Measurements from ENCODE around the gene METTL26.

METTL26 gene

GRCh38 chr16:678209-678857, 42.2 kb upstream of the METTL26 start:
- ATAC-seq (ENCODE audit: low read depth) (no peak), DNase-seq (ENCODE audit: low spot score in 2 of 2) (no peak)
- H3K9me3 Mint-ChIP-seq = no peaks in the 10 kb centered on the region
- H3K36me3 Mint-ChIP-seq = peaks cover 6% of the 10 kb centered on the region
- no peak overlapping the region for H3K27ac Mint-ChIP-seq
- H3K27me3 Mint-ChIP-seq = peaks cover 8% of the 10 kb centered on the region
- no peak overlapping the region for H3K4me3 Mint-ChIP-seq
- H3K4me1 Mint-ChIP-seq = peaks cover 18% of the 10 kb centered on the region

- Mint-ChIP-seq H3K36me3 (peaks cover 9% of the 10 kb centered on the region), H3K4me1 (peaks cover 16% of the 10 kb centered on the region), H3K4me3 (peak overlapping the region; percentile 29), H3K27ac (no peak overlapping the region), H3K27me3 (peaks cover 8% of the 10 kb centered on the region), H3K9me3 (no peaks in the 10 kb centered on the region)
- DNase-seq (ENCODE audit: low spot score in 2 of 2) (no peak), ATAC-seq (ENCODE audit: low read depth) (no peak)
Observed at GRCh38 chr16:677316-678190, 41.4 kb upstream of the METTL26 start.

- H3K4me3 Mint-ChIP-seq = peak overlapping the region; percentile 29
- no peaks in the 10 kb centered on the region for H3K9me3 Mint-ChIP-seq
- DNase-seq (ENCODE audit: low spot score in 2 of 2) (no peak), ATAC-seq (ENCODE audit: low read depth) (peak; percentile 14)
- H3K27ac Mint-ChIP-seq = no peak overlapping the region
- H3K4me1 Mint-ChIP-seq = peaks cover 15% of the 10 kb centered on the region
- H3K36me3 Mint-ChIP-seq = peaks cover 6% of the 10 kb centered on the region
- peaks cover 8% of the 10 kb centered on the region for H3K27me3 Mint-ChIP-seq
Observed at GRCh38 chr16:676913-677312, 40.8 kb upstream of the METTL26 start.

DNA sequence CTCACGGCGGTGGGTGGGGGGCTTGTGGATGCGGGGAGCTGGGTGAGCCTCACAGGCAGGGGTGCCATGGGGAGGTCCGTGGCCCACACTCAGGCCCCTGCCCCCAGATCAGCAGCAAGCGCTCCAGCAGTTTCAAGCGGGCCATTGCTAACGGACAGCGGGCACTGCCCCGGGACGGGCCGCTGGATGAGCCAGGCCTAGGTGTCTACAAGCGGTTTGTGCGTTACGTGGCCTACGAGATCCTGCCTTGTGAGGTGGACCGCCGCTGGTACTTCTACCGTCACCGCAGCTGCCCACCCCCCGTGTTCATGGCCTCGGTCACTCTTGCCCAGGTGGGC, 40.4 kb upstream of the METTL26 start:
- ATAC-seq (ENCODE audit: low read depth) (no peak), DNase-seq (ENCODE audit: low spot score in 2 of 2) (no peak)
- Mint-ChIP-seq H3K36me3 (peaks cover 6% of the 10 kb centered on the region), H3K9me3 (no peaks in the 10 kb centered on the region), H3K27me3 (peaks cover 8% of the 10 kb centered on the region), H3K27ac (no peak overlapping the region), H3K4me3 (peak overlapping the region; percentile 14), H3K4me1 (peaks cover 15% of the 10 kb centered on the region)

GRCh38 chr16:675884-676564, 39.9 kb upstream of the METTL26 start:
- Mint-ChIP-seq H3K27ac (no peak overlapping the region), H3K4me3 (no peak overlapping the region), H3K4me1 (peaks cover 14% of the 10 kb centered on the region), H3K9me3 (no peaks in the 10 kb centered on the region), H3K36me3 (peaks cover 7% of the 10 kb centered on the region), H3K27me3 (peaks cover 8% of the 10 kb centered on the region)
- ATAC-seq (ENCODE audit: low read depth) (no peak), DNase-seq (ENCODE audit: low spot score in 2 of 2) (no peak)

GRCh38 chr16:674968-675883, 39.1 kb upstream of the METTL26 start, which contains the start of gene RHBDL1:
Gene RHBDL1, plus strand, starts transcription at chr16:675671. Its CDS starts 120 bp downstream, at chr16:675791.
- H3K4me3 Mint-ChIP-seq = peak within 1 kb of the TSS; percentile 61
- H3K36me3 Mint-ChIP-seq = peaks cover 10% of the 10 kb centered on the region
- peaks cover 8% of the 10 kb centered on the region for H3K27me3 Mint-ChIP-seq
- ATAC-seq (ENCODE audit: low read depth) = no peak
- peaks cover 13% of the 10 kb centered on the region for H3K4me1 Mint-ChIP-seq
- no peaks in the 10 kb centered on the region for H3K9me3 Mint-ChIP-seq
- no peak within 1 kb of the TSS for H3K27ac Mint-ChIP-seq
- no peak for DNase-seq (ENCODE audit: low spot score in 2 of 2)

GRCh38 chr16:674214-674881, 38.2 kb upstream of the METTL26 start:
- DNase-seq (ENCODE audit: low spot score in 2 of 2) (no peak), ATAC-seq (ENCODE audit: low read depth) (no peak)
- peaks cover 10% of the 10 kb centered on the region for H3K36me3 Mint-ChIP-seq
- H3K27ac Mint-ChIP-seq = no peak overlapping the region
- peaks cover 11% of the 10 kb centered on the region for H3K4me1 Mint-ChIP-seq
- H3K4me3 Mint-ChIP-seq = no peak overlapping the region
- no peaks in the 10 kb centered on the region for H3K9me3 Mint-ChIP-seq
- peaks cover 8% of the 10 kb centered on the region for H3K27me3 Mint-ChIP-seq

DNA sequence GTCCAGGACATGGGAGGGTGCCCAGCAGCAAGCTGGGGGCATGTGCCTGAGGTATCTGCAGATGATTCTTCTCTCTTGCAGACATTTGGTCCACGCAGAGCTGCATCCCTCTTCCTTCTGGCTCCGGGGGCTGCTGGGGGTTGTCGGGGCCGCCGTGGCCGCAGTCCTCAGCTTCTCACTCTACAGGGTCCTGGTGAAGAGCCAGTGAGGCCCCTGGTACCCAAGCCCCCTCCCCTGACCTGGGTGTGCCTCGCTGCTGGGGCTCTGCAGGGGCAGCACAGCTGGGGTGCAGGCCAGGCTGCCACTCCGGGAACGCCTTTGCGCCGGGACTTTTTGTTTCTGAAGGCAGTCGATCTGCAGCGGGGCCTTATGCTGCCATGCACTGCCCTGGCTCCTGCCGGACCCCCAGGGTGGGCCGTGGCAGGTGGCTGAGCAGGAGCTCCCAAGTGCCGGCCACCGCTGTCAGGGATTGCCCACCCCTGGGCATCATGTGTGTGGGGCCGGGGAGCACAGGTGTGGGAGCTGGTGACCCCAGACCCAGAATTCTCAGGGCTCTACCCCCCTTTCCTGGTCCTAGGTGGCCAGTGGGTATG, 37.4 kb upstream of the METTL26 start:
- Mint-ChIP-seq H3K9me3 (no peaks in the 10 kb centered on the region), H3K27ac (no peak overlapping the region), H3K36me3 (peaks cover 10% of the 10 kb centered on the region), H3K27me3 (peaks cover 8% of the 10 kb centered on the region), H3K4me3 (no peak overlapping the region), H3K4me1 (peaks cover 9% of the 10 kb centered on the region)
- ATAC-seq (ENCODE audit: low read depth) (no peak), DNase-seq (ENCODE audit: low spot score in 2 of 2) (no peak)

DNA sequence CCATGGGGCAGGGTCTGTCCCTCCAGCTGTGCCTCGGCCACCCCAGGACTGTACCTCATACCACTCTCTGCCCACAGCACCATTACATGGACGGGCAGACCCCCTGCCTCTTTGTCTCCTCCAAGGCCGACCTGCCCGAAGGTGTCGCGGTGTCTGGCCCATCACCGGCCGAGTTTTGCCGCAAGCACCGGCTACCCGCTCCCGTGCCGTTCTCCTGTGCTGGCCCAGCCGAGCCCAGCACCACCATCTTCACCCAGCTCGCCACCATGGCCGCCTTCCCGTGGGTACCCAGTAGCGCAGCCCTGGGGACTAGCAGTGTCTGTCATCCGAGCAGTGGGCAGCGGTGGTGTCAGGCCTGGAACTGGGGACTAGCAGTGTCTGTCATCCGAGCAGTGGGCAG, 36.7 kb upstream of the METTL26 start:
- Mint-ChIP-seq H3K27ac (no peak overlapping the region), H3K4me3 (no peak overlapping the region), H3K36me3 (peaks cover 10% of the 10 kb centered on the region), H3K9me3 (no peaks in the 10 kb centered on the region), H3K4me1 (peaks cover 6% of the 10 kb centered on the region), H3K27me3 (peaks cover 8% of the 10 kb centered on the region)
- no peak for ATAC-seq (ENCODE audit: low read depth)
- DNase-seq (ENCODE audit: low spot score in 2 of 2) = no peak

DNA sequence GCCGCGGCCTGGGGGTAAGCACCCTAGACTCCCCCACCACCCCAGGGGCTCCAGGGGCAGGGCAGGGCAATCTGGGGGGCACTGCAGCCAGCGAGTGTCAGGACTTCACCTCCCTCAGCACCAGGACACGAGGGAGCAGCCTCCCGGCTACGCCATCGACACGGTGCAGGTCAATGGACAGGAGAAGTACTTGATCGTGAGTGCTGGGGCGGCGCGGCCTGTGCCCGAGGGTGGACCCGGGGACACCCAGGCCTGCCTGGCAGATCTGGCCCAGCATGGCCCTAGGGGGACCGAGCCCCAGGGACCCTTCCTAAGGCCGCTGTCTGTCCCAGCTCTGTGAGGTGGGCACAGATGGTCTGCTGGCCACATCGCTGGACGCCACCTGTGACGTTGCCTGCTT, 36.3 kb upstream of the METTL26 start:
- Mint-ChIP-seq H3K4me3 (no peak overlapping the region), H3K27ac (no peak overlapping the region), H3K27me3 (peaks cover 7% of the 10 kb centered on the region), H3K36me3 (peaks cover 10% of the 10 kb centered on the region), H3K4me1 (peaks cover 9% of the 10 kb centered on the region), H3K9me3 (no peaks in the 10 kb centered on the region)
- DNase-seq (ENCODE audit: low spot score in 2 of 2) (no peak), ATAC-seq (ENCODE audit: low read depth) (no peak)

DNA sequence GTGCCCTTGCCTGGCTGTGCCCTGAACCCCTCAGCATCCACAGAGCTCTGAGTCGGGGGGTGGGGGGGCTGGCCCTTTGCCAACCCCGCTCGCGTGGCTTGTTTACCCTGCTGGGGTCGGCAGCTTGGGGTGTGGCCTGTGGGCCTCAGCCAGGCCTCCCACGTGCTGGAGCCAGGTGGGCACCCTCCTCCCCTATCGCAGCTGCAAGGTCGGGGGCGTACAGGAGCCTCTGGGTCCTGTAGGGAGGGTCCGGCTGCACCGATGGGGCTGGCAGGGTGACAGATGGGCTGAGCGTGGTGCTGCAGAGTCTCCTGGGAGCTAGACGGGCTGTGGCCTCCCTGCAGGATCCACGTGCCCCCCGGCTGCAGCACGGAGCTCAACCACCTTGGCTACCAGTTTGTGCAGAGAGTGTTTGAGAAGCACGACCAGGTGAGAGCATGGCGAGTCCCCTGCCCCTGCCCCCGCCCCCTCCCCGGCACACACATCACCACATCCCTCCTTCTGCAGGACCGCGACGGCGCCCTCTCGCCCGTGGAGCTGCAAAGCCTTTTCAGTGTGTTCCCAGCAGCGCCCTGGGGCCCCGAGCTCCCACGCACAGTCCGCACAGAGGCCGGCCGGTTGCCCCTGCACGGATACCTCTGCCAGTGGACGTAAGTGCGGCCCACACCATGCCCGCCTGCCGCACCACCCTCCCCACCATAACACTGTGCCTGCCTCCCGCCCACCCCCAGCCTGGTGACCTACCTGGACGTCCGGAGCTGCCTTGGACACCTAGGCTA, 35.4 kb upstream of the METTL26 start:
- DNase-seq (ENCODE audit: low spot score in 2 of 2) (no peak), ATAC-seq (ENCODE audit: low read depth) (no peak)
- Mint-ChIP-seq H3K27ac (no peak overlapping the region), H3K27me3 (peaks cover 7% of the 10 kb centered on the region), H3K4me1 (peaks cover 9% of the 10 kb centered on the region), H3K36me3 (peaks cover 10% of the 10 kb centered on the region), H3K9me3 (no peaks in the 10 kb centered on the region), H3K4me3 (no peak overlapping the region)

Data from memory B cell (primary cell).